ENCODE measurements around the gene MXRA8. TPM values are rescaled to one million over a fixed set of nuclear protein-coding genes. Genes with fewer than 3 reads are reported as not detected.
"Not testable (repeated sequence)": the region's sequence is repeated elsewhere in the genome, so short reads cannot be mapped to it uniquely, and the experiment has no call there.

Gene MXRA8
- polyA plus RNA-seq, 3 donors, result 193 to 231 (median 215) TPM

GRCh38 chr1:1371746-1372711 lies 13.7 kb upstream of the MXRA8 start:
- DNase-seq, result no peak

GRCh38 chr1:1371364-1371745 lies 13.0 kb upstream of the MXRA8 start:
- DNase-seq, result no peak

- no peak for DNase-seq
Observed at GRCh38 chr1:1370771-1371300, 12.5 kb upstream of the MXRA8 start.

- DNase-seq, result not testable (repeated sequence)
Observed at GRCh38 chr1:1370094-1370493, 11.7 kb upstream of the MXRA8 start.

- no peak for DNase-seq
Observed at GRCh38 chr1:1367315-1367714, 9.0 kb upstream of the MXRA8 start.

GRCh38 chr1:1366699-1367066 lies 8.3 kb upstream of the MXRA8 start:
- DNase-seq, result no peak

- DNase-seq, result no peak
Observed at GRCh38 chr1:1365875-1366698, 7.7 kb upstream of the MXRA8 start.

GRCh38 chr1:1364266-1364665 lies 5.9 kb upstream of the MXRA8 start:
- DNase-seq, result no peak

- no peak for DNase-seq
Observed at GRCh38 chr1:1361982-1362423, 3.6 kb upstream of the MXRA8 start.

GRCh38 chr1:1361233-1361981 lies 3.1 kb upstream of the MXRA8 start:
- no peak for DNase-seq

- no peak for DNase-seq
Observed at GRCh38 chr1:1360506-1361169, 2.3 kb upstream of the MXRA8 start.

- DNase-seq, result no peak
Observed at GRCh38 chr1:1359664-1360468, 1.5 kb upstream of the MXRA8 start.

- no peak for DNase-seq
Observed at GRCh38 chr1:1359308-1359663, 931 bp upstream of the MXRA8 start.

GRCh38 chr1:1357871-1358432 lies 403 bp downstream of the MXRA8 start:
- DNase-seq, result no peak

GRCh38 chr1:1356796-1357401 lies 1.5 kb downstream of the MXRA8 start:
- no peak for DNase-seq

GRCh38 chr1:1356166-1356795 lies 2.1 kb downstream of the MXRA8 start:
- DNase-seq, result no peak

GRCh38 chr1:1355416-1355815 lies 2.9 kb downstream of the MXRA8 start:
- DNase-seq, result no peak

GRCh38 chr1:1354271-1355247 lies 3.8 kb downstream of the MXRA8 start:
- no peak for DNase-seq
